H1 (cell line): ENCODE data around the gene PRKD1. TPM values are rescaled to one million over a fixed set of nuclear protein-coding genes. Genes with fewer than 3 reads are reported as not detected.
A peak's percentile ranks its signal among the peaks of the same experiment; 100 is the strongest.

Source experiments
- MAFK ChIP-seq: IDR thresholded peaks from 2 replicates; pipeline ENCODE4 v1.6.1; 2012; ENCODE audit warnings: low read depth, mild to moderate bottlenecking, improper control_type of control experiment, low read length
- polyA plus RNA-seq, 7 experiments: library from polyadenylated mRNA; depleted of rRNA in 3 of 7; stranded (reverse) in 5 of 7; unstranded in 2 of 7; fragments of >200 nt in 5 of 7; fragments of 200-250 nt in 2 of 7; gene quantifications; 1 replicate in 5 of 7; 2 replicates in 1 of 7; 4 replicates in 1 of 7; pipeline versions ENCODE4 v1.2.1 to v1.2.3, GENCODE V29; 2011 to 2013; ENCODE audit warnings: missing spikeins in 2 of 7, mixed read lengths in 2 of 7
- total RNA-seq: library from RNA; stranded (reverse); fragmentation: NEBNext Ultra II Directional; extraction: Animal tissue kit (Norgen Biotek cat#: 25700); gene quantifications from 2 replicates; pipeline ENCODE4 v1.2.1, GENCODE V29; 2021

Gene PRKD1
- total and polyA plus RNA-seq, 2 of the 8 experiments (the other 6 are each of a cell fraction or from before 2014, with no cell fraction given), result 3.6 to 6.8 TPM

- peak; percentile 93 for TF ChIP-seq MAFK
These were observed 284.0 kb downstream of the PRKD1 start (continued) for GRCh38 chr14:29643433-29644211.
